ENCODE results near the gene RETN. TPM values are rescaled to one million over a fixed set of nuclear protein-coding genes. Genes with fewer than 3 reads are reported as not detected.

Gene RETN
- total RNA-seq, 4 donors from 2014 or later = not detected

- peaks cover 73% of the 10 kb centered on the region for H3K27me3 ChIP-seq
- H3K9me3 ChIP-seq = no peaks in the 10 kb centered on the region
- H3K36me3 ChIP-seq = no peaks in the 10 kb centered on the region
- WGBS, 2 donors (ENCODE audit: low coverage in 1 of 2) = 44 to 62% methylated on average over 8 of the region's 8 CpGs
- ATAC-seq = no peak
- H3K4me3 ChIP-seq = no peak overlapping the region
- TF ChIP-seq POLR2AphosphoS5 (IDR thresholded peaks at IDR 0.05) = no peak
- no peak for TF ChIP-seq EP300 (IDR thresholded peaks at IDR 0.05)
- TF ChIP-seq POLR2A (IDR thresholded peaks at IDR 0.05) = no peak
- no peak for TF ChIP-seq CTCF (IDR thresholded peaks at IDR 0.05)
- no peaks in the 10 kb centered on the region for H3K4me1 ChIP-seq
- H3K27ac ChIP-seq = no peak overlapping the region
These were observed 34.5 kb downstream of the RETN start for GRCh38 chr19:7703332-7703731.

- WGBS, 2 donors (ENCODE audit: low coverage in 1 of 2) = 100% methylated on average over 3 of the region's 6 CpGs; no CpG with 5 or more reads in 1 of the 2 donors
- peaks cover 69% of the 10 kb centered on the region for H3K27me3 ChIP-seq
- ATAC-seq = no peak
These were observed 35.6 kb downstream of the RETN start for GRCh38 chr19:7704280-7705060.

GRCh38 chr19:7705387-7706187 is 36.7 kb downstream of the RETN start:
- Histone ChIP-seq H3K4me1 (no peaks in the 10 kb centered on the region), H3K27me3 (peaks cover 70% of the 10 kb centered on the region), H3K9me3 (no peaks in the 10 kb centered on the region), H3K27ac (peak overlapping the region in 2 of 4 donors; percentile 10 to 17), H3K36me3 (no peaks in the 10 kb centered on the region), H3K4me3 (no peak overlapping the region)
- 44 to 90% methylated on average over 3 to 16 of the region's 24 CpGs for WGBS, 2 donors (ENCODE audit: low coverage in 1 of 2)
- no peak for ATAC-seq
- no peak for TF ChIP-seq CTCF (IDR thresholded peaks at IDR 0.05)

More at GRCh38 chr19:7704280-7705060, 35.6 kb downstream of the RETN start:
- H3K4me1 ChIP-seq = no peaks in the 10 kb centered on the region
- no peak overlapping the region for H3K27ac ChIP-seq
- H3K36me3 ChIP-seq = no peaks in the 10 kb centered on the region
- TF ChIP-seq EP300 (IDR thresholded peaks at IDR 0.05) (no peak), POLR2A (IDR thresholded peaks at IDR 0.05) (no peak), CTCF (IDR thresholded peaks at IDR 0.05) (no peak), POLR2AphosphoS5 (IDR thresholded peaks at IDR 0.05) (no peak)
- no peak overlapping the region for H3K4me3 ChIP-seq
- no peaks in the 10 kb centered on the region for H3K9me3 ChIP-seq

GRCh38 chr19:7706188-7706954 is 37.5 kb downstream of the RETN start:
- H3K27ac ChIP-seq = peak overlapping the region in 2 of 4 donors; percentile 17 to 47
- no peaks in the 10 kb centered on the region for H3K4me1 ChIP-seq
- TF ChIP-seq EP300 (IDR thresholded peaks at IDR 0.05) (no peak), POLR2AphosphoS5 (IDR thresholded peaks at IDR 0.05) (no peak), POLR2A (IDR thresholded peaks at IDR 0.05) (no peak), CTCF (IDR thresholded peaks at IDR 0.05) (no peak)
- peaks cover 65% of the 10 kb centered on the region for H3K27me3 ChIP-seq
- no peak for ATAC-seq
- H3K4me3 ChIP-seq = no peak overlapping the region
- H3K9me3 ChIP-seq = no peaks in the 10 kb centered on the region
- H3K36me3 ChIP-seq = no peaks in the 10 kb centered on the region
- WGBS, 2 donors (ENCODE audit: low coverage in 1 of 2) = 66 to 82% methylated on average over 10 to 12 of the region's 14 CpGs

Data from gastroesophageal sphincter (tissue), 4 donors.